GM18505 (cell line): ENCODE measurements around the gene F8.

Experiments
- ATAC-seq: cut with Tn5 transposase; IDR thresholded peaks from one replicate; pipeline ENCODE4 v1.9.1; 2021; ENCODE audit not compliant: unreplicated experiment
- POLR2A ChIP-seq: IDR thresholded peaks from 4 replicates; pipeline ENCODE4 v1.6.1; 2011; ENCODE audit warnings: borderline replicate concordance; ENCODE audit not compliant: insufficient read depth, insufficient read length; ENCODE audit errors: extremely low read depth

The F8 gene

GRCh38 chrX:154815274-154815818 lies 207.2 kb downstream of the F8 start:
- TF ChIP-seq POLR2A, result no peak
- no peak for ATAC-seq

- TF ChIP-seq POLR2A, result no peak
- ATAC-seq, result no peak
Measured at GRCh38 chrX:154813801-154814200, 208.7 kb downstream of the F8 start.

GRCh38 chrX:154812341-154813101 lies 210.0 kb downstream of the F8 start:
- no peak for ATAC-seq
- TF ChIP-seq POLR2A, result no peak

- TF ChIP-seq POLR2A, result no peak
- ATAC-seq, result no peak
Measured at GRCh38 chrX:154809939-154810665, 212.4 kb downstream of the F8 start.

DNA sequence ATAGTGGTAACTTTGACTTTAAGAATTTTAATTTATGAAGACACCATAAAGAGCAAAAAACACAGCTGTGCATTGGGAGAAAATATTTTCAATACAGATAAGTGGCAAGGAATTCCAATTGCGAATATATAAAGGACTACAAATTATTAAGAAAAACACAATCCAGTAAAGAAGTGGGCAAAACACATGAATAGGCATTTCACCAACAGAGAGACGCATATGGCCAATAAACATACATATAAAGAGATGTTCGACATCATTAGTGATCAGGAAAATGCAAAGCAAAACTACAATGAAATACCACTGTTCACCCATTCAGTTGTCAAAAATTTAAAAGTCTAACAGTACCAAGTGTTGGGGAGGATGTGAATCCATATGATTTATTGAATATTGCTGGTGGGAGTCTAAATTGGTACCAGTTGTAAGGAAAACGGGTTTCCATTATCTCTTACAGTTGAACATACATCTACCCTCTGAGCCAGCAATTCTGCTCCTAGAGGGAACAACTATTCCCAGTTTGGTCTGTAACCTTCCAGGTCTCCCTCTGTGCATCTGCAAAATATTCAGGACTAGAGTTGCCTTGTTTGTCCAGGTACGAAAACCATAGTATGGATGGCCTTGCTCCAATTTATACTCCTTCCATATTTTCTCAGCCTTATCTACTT lies 215.6 kb downstream of the F8 start:
- TF ChIP-seq POLR2A, result no peak
- no peak for ATAC-seq

GRCh38 chrX:154805696-154806091 lies 216.8 kb downstream of the F8 start:
- ATAC-seq, result no peak
- no peak for TF ChIP-seq POLR2A

DNA sequence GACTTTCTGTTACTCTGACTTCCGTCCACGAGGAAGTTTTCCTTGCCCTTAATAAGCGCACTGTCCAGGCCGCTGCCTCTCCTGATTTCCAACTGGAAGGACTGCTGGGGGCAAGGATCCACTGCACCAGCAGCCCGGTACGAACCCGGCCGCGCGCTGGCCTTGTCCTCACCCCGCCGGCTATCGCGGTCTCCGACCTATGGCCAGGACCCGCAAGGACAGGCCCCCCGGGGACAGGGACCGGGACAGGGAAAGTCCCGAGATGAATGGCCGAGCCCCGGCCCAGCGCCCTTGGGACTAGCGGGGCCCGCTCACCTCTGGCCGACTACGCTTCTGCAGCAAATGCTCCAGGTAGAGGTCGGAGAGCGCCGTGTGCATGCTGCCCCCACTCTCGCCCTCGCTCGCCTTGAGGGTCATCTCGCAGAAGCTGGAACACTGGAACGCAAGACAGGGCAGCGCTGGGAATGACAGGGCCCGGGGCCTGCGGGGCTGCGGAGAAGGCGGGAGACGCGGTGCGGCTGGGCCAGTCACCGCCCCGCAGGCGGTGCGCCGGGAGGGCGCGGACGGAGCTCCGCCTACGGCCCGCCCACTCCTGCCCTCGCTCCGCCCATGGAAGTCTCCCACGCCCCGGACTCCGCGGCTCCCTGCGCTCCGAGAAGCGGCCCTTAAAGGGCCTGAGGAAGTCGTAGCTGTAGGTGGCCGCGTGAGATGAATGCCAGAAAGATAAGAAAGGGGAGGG lies 217.4 kb downstream of the F8 start, which contains the start of gene MPP1:
MPP1 (minus strand) TSS at position 529 of the 739 bp plus-strand sequence; CDS start at position 417, 112 bp downstream.
- TF ChIP-seq POLR2A, result no peak
- ATAC-seq, result peak; percentile 93

- TF ChIP-seq POLR2A, result no peak
- ATAC-seq, result no peak
Measured at GRCh38 chrX:154804261-154804956, 218.1 kb downstream of the F8 start.

- no peak for ATAC-seq
- no peak for TF ChIP-seq POLR2A
Measured at GRCh38 chrX:154802947-154803346, 219.6 kb downstream of the F8 start.

DNA sequence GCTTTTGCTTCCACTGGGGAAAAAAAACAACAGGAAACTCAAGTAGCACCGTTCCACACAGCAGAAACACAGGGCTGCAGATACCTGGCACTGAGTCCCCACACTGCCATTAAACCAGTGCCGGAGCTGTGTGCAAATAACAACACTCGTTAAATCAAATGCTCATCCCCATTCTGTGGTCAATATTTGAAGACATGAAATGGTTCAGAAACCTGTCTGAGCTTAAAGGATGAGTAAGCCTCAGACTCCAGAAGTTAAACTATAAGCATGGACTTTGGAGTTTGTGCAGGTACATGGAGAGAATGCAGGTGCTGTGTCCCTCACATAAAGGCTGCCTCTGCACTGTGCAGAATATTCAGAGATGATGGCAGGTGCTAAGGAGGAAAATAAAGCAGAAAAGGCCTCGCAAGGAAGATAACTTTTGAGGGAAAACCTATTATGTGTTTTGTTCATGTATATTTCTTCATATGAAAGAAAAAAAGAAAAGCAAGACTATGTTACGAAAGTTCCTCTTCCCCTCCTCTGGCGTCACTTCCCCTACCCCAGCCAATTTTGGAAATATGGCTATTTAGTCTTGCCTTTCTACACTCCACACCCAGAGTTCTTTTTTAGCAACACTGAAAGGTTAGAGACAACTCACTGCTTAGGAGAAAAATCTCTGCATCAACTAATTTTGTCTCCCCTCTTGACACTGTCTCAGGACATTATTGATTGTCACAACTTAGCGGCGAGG lies 221.9 kb downstream of the F8 start:
- ATAC-seq, result no peak
- no peak for TF ChIP-seq POLR2A

- ATAC-seq, result no peak
- TF ChIP-seq POLR2A, result no peak
Measured at GRCh38 chrX:154799556-154800348, 222.8 kb downstream of the F8 start.
